ENCODE measurements around the gene CEP120.
"Not testable (repeated sequence)": the region's sequence is repeated elsewhere in the genome, so short reads cannot be mapped to it uniquely, and the experiment has no call there.

Gene CEP120

DNA sequence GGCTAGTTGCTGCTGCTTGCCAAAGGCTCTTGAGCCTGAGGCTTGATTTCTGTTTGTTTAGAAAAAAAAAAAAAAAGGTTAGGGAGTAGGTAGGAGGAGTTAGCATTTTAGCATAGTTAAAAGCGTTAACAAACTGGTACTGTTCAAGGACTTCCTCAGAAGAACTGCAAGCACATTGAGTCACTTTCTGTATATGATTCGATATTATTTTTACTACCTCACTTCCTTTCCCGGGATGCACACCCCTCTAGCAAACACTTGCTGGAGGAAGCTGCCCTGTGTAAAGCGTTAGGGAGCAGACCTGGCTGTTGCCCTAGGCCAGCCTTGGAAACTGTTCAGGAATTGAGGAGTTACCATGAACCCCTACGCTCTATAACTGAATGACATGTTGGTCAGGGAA lies 15.7 kb upstream of the CEP120 start:
- DNase-seq (ENCODE audit: low read depth, low spot score): no peak

DNA sequence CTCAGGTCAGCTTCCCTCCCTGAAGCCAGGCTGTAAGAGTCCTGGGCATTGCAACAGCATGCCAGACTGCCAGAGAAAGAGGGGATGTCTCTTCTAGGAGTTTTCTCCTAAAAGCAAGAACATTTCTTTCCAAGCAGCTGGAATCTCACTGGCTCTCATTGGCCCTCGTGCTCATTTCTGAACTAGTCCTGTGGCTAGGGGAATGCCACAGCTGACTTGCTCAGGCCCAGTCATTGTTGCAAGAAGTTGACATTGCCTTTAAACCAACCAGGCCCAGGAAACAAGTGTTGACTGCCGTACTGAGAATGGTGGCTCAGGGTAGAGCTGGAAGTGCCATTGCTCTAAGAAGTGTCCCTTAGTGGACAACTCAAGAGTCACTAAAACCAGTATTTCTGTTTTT lies 15.0 kb upstream of the CEP120 start:
- no peak for DNase-seq (ENCODE audit: low read depth, low spot score)

DNA sequence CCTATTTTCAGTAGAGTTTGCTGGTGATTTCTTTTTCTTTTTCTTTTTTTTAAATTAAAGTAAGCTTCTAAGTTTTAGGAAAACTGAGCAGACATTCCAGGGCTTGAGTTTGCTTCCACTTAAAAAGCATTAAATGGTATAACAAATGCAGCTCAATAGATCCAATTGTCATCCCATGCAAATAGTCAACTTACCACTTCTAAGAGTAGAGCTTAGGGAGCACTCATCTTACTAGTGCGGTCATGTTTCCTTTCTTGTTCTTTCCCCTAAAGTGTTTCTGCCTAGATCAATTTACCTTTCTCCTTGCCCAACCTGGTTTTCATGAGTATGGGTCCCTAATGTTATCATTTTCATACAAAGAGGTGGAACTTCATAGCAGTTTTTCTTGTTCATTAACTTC lies 13.0 kb upstream of the CEP120 start:
- no peak for DNase-seq (ENCODE audit: low read depth, low spot score)

DNA sequence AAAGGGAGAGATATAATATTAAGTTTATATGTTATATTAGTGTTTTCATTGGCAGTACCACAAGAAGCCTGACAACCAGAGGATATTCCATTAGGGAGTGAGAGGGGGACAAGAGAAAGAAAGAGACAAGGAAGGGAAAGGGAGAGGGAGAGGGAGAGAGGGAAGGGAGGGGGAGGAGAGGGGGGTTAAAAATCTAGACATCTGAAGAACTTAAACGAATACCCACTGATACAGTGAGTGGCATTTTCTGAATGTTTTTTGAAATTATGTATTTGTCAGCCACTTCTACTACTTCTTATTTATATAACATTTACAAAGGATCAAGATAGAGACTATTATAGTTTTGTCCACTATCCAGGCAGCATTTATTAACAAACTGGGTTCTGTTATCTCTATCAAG lies 11.6 kb upstream of the CEP120 start:
- no peak for DNase-seq (ENCODE audit: low read depth, low spot score)

DNA sequence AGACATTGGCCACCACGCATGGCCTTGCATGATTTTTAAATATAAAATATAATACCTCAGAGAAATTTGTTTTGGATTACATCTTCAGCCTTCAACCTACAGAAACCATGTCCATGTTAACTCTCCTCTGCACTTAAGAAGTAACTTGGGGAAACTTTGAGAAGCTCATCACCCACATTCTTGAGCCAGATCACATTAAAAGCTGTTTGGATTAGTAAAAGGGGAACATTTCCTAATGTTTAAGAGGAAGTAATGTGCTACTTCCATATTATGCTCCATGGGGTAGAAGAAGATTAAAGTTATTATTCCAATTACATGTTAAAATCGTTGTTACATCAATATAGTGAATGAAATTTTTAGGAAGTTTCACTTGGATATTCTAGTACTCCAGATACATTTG lies 10.4 kb upstream of the CEP120 start:
- DNase-seq (ENCODE audit: low read depth, low spot score): no peak

DNA sequence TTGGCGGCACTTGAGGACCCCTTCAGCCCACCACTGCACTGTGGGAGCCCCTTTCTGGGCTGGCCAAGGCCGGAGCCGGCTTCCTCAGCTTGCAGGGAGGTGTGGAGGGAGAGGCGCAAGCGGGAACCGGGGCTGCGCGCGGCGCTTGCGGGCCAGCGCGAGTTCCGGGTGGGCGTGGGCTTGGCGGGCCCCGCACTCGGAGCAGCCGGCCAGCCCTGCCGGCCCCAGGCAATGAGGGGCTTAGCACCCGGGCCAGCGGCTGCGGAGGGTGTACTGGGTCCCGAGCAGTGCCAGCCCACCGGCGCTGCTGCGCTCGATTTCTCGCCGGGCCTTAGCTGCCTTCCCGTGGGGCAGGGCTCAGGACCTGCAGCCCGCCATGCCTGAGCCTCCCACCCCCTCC lies 7.2 kb upstream of the CEP120 start:
- not testable (repeated sequence) for DNase-seq (ENCODE audit: low read depth, low spot score)

DNA sequence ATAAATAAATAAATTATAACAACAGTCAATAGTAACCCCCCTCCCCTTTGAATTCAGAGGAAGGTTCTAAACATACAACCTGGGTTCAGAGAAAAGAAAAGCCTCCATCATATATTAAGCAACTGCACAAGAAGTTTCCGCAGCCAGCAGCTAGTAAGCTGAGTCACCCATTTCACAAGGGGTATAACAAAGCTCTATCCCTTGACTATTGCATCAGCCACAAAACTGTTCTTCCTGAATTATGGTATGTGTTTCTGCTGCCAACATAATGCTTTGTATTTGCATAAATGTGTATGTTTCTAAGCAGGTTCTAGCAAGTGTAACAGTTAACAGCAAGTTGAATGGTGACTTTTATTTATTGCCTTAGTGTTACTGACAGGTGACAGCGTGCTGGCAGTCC lies 6.8 kb upstream of the CEP120 start:
- no peak for DNase-seq (ENCODE audit: low read depth, low spot score)

DNA sequence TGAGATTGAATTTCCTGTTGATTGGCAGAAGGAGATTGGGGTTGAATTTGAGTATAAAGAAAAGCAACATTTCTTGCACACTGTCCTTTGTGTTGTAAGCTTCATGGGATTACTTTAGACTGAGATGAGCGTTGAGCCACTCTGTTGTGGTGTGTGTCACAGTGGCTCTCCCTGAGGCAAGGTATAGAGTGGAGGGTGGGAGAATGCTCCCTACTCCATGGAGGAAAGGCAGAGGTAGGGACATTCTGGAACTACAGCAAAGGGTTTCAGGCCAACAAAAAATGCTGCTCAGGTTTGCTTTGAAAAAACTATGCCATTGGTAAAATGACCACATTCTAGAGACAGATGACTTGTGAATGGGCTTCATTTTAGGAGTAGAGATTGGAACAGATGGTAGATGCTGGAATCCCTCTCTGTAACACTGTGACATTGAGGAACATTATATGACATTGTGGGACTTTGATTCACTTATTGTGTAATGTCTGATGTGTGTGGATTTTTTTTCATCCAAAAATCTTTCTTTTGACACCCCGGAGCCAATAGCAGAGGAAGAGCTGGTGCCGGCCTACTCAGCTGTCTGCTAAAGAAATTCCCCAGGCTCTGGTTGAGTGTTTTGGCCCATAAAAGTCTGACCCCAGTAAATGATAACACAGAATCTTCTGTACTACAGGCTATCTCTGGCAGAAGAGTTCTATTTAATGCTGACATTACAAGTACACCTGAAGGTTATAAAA lies 6.2 kb upstream of the CEP120 start:
- no peak for DNase-seq (ENCODE audit: low read depth, low spot score)

DNA sequence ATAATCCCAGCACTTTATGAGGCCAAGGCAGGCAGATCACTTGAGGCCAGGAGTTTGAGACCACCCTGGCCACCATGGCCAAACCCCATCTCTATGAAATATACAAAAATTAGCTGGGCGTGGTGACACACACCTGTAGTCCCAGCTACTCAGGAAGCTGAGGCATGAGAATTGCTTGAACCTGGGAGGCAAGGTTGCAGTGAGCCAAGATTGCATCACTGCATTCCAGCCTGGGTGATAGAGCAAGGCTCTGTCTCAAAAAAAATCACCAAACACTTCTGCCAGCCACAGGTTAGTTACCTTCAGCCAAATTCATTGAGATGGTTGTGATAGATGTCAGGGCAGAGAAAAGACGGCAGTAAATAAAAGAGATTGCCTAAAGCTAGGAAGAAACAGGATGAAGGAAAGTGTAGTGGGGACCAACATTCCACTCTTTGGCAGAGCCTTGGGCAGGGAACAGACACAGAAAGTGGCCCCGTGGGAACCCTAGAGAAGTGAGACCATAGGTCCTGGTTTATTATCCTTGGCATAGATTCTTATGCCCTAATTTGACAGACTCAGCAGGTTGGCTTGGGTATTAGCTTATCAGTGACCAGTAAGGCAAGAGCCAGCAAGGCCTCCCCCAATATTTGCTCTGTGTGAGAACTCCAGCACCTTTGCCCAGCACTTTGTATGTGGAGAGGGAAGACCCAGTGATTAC lies 5.5 kb upstream of the CEP120 start:
- no peak for DNase-seq (ENCODE audit: low read depth, low spot score)

DNA sequence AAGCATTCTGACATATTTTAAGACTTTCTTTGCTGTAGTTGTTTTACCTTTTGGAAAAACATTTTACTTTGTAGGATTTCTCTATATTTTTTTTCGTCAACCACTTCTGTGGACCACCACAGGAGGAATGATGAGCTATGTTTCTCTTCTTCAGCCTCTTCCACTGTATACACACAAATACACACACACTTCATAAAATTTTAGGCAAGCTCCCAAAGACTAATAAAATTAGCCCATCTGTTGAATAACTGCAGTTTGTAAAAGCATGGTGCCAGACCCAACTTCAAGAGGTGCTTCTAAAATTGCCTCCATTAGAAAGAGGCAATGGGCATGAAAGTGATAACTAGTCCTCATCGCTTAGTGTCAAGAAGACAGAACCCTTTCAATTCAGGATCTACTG lies 4.1 kb upstream of the CEP120 start:
- no peak for DNase-seq (ENCODE audit: low read depth, low spot score)

DNA sequence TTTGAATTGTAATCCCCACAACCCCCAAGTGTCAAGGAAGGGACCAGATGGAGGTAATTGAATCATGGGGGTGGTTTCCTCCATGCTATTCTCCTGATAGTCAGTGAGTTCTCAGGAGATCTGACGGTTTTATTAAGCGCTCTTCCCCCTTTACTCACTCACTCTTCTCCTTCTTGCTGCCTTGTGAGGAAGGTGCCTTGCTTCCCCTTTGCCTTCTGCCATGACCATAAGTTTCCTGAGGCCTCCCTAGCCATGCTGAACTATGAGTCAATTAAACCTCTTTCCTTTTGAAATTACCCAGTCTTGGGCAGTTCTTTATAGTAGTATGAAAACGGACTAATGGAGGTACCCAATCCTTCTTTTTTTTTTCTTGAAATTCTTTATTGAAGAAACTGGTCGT lies 2.2 kb upstream of the CEP120 start:
- no peak for DNase-seq (ENCODE audit: low read depth, low spot score)

DNA sequence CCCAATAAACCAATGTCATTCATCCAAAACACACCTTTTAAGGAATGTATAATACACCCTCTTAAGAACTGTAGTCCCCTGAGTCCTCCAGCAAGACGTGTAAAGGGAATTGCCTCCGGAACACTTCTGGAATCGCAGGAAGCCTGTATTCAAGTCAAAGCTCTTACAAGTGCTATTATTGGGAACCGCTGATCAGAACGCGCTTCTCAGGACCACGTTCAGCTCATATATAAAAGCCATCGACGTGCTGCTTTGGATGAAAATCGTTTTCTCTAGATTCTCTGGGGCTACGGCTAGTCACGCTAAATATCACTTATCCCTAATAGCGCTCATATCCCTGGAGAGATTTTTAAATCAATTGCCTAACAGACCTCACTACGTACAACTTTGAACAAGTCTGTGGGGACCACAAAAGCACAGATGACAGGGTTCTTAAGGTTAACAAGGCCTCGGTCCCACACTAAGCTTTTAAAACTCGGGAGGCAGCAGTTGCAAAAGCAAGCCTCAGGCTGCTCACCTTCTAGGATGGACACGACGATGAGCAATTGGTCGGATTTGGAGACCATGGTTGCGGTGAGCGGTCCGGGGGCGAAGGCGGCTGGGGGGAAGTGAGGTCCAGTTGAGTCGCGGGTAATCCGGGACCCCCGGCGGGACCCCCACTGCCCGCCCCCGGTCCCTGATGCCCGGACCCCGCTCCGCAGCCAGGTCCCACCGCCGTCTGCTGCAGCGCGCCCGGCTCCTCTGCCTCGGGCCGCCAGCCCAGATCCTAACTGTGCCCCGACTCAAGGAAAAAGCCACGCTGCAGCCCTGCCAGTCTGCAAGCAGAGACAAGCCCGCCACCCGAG lies 548 bp downstream of the CEP120 start:
- no peak for DNase-seq (ENCODE audit: low read depth, low spot score)

DNA sequence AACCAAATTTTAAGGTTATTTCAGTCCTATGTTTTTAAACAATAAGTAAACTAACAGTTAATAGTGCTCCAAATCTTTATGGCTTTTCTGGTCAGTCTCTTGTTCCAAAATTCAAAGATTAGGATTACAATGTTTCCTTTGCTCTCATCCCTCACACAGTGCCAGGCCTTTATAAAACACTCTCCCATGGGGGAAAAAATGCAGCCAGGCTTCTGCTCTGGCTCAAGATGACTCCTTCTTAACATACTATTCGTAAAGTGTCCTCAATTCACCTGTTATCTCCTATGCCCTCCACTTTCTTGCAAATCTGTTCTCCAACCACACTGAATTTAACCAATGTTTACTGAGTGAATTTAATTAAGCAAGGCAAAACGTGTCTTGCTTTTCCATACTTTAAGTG lies 1.4 kb downstream of the CEP120 start:
- no peak for DNase-seq (ENCODE audit: low read depth, low spot score)

DNA sequence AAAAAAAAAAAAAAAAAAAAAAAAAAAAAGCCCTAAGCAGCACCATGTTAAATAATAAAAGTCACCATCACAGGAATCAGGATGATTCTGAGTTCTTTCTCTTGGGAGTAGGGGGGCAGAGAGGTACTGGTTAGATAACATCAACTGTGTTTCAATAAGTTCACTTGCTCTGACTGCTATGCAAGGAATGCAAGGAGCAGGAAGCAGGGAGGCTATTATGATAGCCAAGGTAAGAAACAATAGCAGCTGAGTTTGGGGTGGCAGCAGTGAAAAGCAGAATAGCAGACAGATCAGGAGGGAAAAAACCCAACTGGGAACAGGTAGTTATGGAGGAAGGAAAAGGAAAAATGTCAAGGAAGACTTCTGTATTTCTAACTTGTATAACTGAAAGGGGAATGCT lies 8.2 kb downstream of the CEP120 start:
- DNase-seq (ENCODE audit: low read depth, low spot score): no peak

DNA sequence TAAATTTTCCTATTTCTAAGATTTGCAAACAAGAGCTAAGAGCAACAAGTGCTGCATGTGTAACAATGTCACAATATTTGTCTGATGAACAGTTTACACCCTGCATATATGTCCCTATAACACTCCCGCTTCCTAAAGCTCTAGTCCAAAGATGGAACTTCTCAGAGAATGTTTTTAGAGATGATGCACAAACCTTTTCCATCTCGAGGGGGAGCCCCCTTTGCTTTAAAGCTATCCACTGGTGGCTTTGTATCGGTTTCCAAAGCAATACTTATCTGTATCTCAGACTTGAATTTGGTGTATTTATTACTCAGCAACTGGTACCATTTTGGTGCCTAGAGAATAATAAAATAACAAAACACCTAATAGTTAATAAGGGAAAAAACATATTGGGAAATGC lies 11.0 kb downstream of the CEP120 start:
- no peak for DNase-seq (ENCODE audit: low read depth, low spot score)

DNA sequence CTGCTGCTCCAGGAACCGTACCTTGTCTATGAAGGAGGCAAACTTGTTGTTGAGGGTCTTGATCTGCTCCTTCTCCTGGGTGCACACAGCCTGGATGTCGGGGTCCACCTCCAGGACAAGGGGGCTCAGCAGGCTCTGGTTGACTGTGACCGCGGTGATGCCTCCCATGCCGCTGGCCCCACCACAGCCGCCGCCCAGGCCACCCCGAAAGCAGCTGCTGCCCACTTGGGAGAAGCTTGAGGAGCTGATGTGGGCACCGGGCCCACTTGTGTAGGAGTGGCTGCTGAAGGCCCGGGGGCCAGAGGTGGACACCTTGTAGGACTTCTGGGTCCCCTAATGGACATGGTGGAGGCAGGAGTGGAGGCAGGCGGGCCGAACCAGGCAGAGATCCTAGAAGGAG lies 21.2 kb downstream of the CEP120 start:
- DNase-seq (ENCODE audit: low read depth, low spot score): not testable (repeated sequence)

DNA sequence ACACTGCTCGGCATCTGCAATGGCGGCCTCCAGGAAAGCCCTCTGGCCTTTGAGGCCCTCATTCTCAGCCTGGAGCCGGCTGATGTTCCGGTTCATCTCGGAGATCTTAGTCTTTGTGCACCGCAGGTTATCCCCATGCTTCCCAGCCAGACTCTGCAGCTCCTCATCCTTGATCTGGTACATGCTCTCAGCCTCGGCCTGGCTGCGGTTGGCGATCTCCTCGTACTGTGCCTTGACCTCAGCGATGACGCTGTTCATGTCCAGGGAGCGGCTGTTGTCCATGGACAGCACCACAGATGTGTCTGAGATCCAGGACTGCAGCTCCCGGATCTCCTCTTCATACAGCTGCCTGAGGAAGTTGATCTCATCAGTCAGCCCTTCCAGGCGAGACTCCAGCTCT lies 21.9 kb downstream of the CEP120 start:
- DNase-seq (ENCODE audit: low read depth, low spot score): no peak

DNA sequence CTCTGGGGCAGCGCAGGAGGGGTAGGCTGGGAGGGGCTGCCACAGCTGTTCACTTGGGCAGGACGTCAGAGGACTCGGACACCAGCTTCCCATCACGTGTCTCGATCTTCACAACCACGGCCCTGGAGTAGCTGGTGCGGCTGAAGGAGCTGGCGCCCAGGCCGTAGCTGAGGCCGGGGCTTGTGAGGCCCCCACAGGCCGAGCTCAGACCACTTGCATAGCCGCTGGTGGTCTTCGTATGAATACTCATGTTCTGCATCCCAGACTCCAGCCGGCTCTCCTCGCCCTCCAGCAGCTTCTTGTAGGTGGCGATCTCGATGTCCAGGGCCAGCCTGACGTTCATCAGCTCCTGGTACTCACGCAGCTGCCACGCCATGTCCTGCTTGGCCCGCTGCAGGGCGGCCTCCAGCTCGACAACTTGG lies 22.3 kb downstream of the CEP120 start:
- DNase-seq (ENCODE audit: low read depth, low spot score): not testable (repeated sequence)

DNA sequence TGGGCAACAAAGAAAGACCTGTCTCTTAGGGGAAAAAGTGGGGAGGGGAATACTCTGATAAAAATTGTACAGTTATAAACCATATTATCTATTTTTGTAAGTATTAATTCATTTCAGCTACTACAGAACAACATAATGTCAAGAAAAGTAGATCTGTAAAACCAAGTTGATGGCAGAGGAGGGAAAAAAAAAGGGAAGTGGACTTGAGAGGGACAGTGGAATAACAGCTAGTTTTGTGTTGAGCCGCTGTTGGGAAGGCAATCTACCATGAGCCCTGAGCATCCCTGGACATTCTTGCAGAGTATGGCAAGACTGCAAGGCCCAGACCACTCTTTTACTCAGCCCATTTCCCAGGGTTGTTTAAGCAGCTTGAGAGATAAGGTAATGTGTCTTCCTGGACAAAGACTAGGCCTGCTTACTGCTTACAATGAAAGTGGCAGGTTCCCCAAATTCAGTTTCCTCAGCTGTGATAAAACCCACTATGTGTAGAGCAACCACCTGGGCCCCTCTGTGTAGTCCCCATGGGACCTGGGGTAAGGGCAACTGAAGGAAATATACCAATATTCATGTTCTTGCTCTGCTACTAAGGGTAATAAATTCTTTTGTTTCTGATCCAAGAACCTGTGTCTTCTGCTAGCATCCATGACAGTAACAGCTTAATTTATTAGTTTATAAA lies 25.0 kb downstream of the CEP120 start:
- no peak for DNase-seq (ENCODE audit: low read depth, low spot score)

DNA sequence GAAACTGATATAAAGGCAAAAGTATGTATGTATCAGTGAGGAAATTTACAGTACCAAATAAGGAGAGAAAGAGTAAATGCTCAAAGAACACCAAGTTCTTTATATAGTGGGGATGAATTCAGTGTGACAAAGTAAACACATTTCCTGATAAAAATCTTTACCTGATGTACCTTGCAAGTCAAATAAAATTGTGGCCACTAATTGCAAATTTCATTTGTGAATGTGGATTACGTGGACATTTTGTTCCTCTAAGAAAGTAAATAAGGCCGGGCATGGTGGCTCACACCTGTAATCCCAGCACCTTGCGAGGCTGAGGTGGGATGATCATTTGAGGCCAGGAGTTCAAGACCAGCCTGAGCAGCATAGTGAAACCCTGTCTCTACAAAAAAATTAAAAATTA lies 25.7 kb downstream of the CEP120 start:
- no peak for DNase-seq (ENCODE audit: low read depth, low spot score)

DNA sequence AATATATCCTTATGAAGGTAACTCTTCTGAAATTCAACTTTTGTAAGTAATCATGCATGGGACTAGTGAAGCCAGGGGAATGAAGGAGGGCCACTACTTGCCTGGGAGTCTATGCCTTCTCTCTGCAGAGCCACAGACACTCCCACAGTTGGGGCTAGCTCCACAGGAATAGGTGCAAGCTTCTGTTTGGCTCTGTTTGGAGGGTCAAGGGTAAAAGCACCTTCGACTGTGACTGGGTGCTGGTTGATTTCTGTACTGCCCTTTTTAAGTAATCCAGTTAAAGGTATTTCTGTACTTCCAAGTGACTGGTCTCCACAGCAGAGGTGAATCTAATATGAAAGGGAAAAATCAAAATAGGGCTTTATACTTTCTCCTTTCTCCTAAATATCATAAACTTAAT lies 32.2 kb downstream of the CEP120 start:
- no peak for DNase-seq (ENCODE audit: low read depth, low spot score)

DNA sequence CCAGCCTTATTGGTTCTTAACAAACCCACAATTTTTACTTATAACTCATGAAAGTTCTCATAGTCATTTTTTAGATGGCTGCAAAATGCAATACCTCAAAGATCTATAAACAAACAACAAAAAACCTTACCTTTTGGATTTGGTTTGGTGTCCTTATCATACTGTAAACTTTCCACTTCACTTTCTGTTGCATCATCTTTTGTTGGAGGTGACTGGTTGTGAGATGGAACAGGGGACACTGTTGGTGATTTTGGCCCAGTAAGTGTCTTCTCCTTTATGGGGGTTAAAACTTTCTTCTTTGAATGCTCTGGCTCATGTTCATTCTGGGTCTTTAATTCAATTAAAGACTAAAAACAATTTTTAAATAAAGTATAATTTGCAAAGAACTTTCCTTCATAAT lies 33.4 kb downstream of the CEP120 start:
- DNase-seq (ENCODE audit: low read depth, low spot score): no peak

All from activated naive CD8-positive, alpha-beta T cell treated with anti-CD3 and anti-CD28 coated beads, Interleukin-2, amount 50 U/mL, for 16 hours (primary cell).